ENCODE data around the gene PROP1. TPM values are rescaled to one million over a fixed set of nuclear protein-coding genes. Genes with fewer than 3 reads are reported as not detected.

The PROP1 gene
- total RNA-seq, 2 experiments from 2014 or later = not detected

GRCh38 chr5:177992466-177992865 is 3.6 kb downstream of the PROP1 start:
- H3K9me2 ChIP-seq (ENCODE audit: insufficient read depth, low read length) = no peaks in the 10 kb centered on the region
- no peak overlapping the region for H2AFZ ChIP-seq (ENCODE audit: low read length)
- intact Hi-C loops (cut with micrococcal nuclease; ENCODE audit: unreplicated experiment) = no loop called here
- ChIA-PET POLR2A (no interaction called here), CTCF (ENCODE audit: unreplicated experiment) (no interaction called here)
- TF ChIP-seq EZH2phosphoT487 (IDR thresholded peaks at IDR 0.05; ENCODE audit: borderline replicate concordance, low read depth, low read length) (no peak), CTCF (conservative IDR thresholded peaks at IDR 0.05; ENCODE audit: low read length) (no peak)
- H3K9me3 ChIP-seq (ENCODE audit: low read length) = no peaks in the 10 kb centered on the region
- no peaks in the 10 kb centered on the region for H3K36me3 ChIP-seq (ENCODE audit: insufficient read depth, low read length)
- no peak for DNase-seq (ENCODE audit: low spot score)
- no peak overlapping the region for H3K4me2 ChIP-seq (ENCODE audit: low read length)
- H3K4me1 ChIP-seq (ENCODE audit: insufficient read depth, low read length, poor library complexity, severe bottlenecking) = peaks cover 6% of the 10 kb centered on the region
- no TSS peak for BruUV-seq (replicated peaks)
- H4K20me1 ChIP-seq (ENCODE audit: insufficient read depth, low read length) = no peaks in the 10 kb centered on the region
- no peak overlapping the region for H3K4me3 ChIP-seq (ENCODE audit: low read depth, low read length, poor library complexity, severe bottlenecking)
- no peak overlapping the region for H3K27ac ChIP-seq (ENCODE audit: low read depth, low read length, poor library complexity, severe bottlenecking)
- no peaks in the 10 kb centered on the region for H3K79me2 ChIP-seq (ENCODE audit: insufficient read depth, low read depth, low read length)

GRCh38 chr5:177988989-177989625 is 6.9 kb downstream of the PROP1 start:
- intact Hi-C loops (cut with micrococcal nuclease; ENCODE audit: unreplicated experiment) = no loop called here
- H3K4me1 ChIP-seq (ENCODE audit: insufficient read depth, low read length, poor library complexity, severe bottlenecking) = no peaks in the 10 kb centered on the region
- no peaks in the 10 kb centered on the region for H3K9me2 ChIP-seq (ENCODE audit: insufficient read depth, low read length)
- ChIA-PET POLR2A (interaction anchor here (0.6 kb wide), 1 partner anchor 78 kb away, joined by 5 read pairs; no protein-coding TSS in a partner anchor), CTCF (ENCODE audit: unreplicated experiment) (no interaction called here)
- no peaks in the 10 kb centered on the region for H4K20me1 ChIP-seq (ENCODE audit: insufficient read depth, low read length)
- H3K9me3 ChIP-seq (ENCODE audit: low read length) = no peaks in the 10 kb centered on the region
- no peaks in the 10 kb centered on the region for H3K79me2 ChIP-seq (ENCODE audit: insufficient read depth, low read depth, low read length)
- TF ChIP-seq CTCF (conservative IDR thresholded peaks at IDR 0.05; ENCODE audit: low read length) (no peak), EZH2phosphoT487 (IDR thresholded peaks at IDR 0.05; ENCODE audit: borderline replicate concordance, low read depth, low read length) (no peak)
- BruUV-seq (replicated peaks) = no TSS peak
- H3K4me2 ChIP-seq (ENCODE audit: low read length) = no peak overlapping the region
- no peak overlapping the region for H2AFZ ChIP-seq (ENCODE audit: low read length)
- no peak overlapping the region for H3K4me3 ChIP-seq (ENCODE audit: low read depth, low read length, poor library complexity, severe bottlenecking)
- DNase-seq (ENCODE audit: low spot score) = no peak
- no peaks in the 10 kb centered on the region for H3K36me3 ChIP-seq (ENCODE audit: insufficient read depth, low read length)
- H3K27ac ChIP-seq (ENCODE audit: low read depth, low read length, poor library complexity, severe bottlenecking) = no peak overlapping the region

- Histone ChIP-seq H3K4me2 (ENCODE audit: low read length) (no peak overlapping the region), H3K9me3 (ENCODE audit: low read length) (no peaks in the 10 kb centered on the region), H3K79me2 (ENCODE audit: insufficient read depth, low read depth, low read length) (no peaks in the 10 kb centered on the region), H3K9me2 (ENCODE audit: insufficient read depth, low read length) (no peaks in the 10 kb centered on the region), H3K4me1 (ENCODE audit: insufficient read depth, low read length, poor library complexity, severe bottlenecking) (peaks cover 3% of the 10 kb centered on the region), H2AFZ (ENCODE audit: low read length) (no peak overlapping the region), H3K36me3 (ENCODE audit: insufficient read depth, low read length) (no peaks in the 10 kb centered on the region), H4K20me1 (ENCODE audit: insufficient read depth, low read length) (no peaks in the 10 kb centered on the region), H3K27ac (ENCODE audit: low read depth, low read length, poor library complexity, severe bottlenecking) (no peak overlapping the region), H3K4me3 (ENCODE audit: low read depth, low read length, poor library complexity, severe bottlenecking) (no peak overlapping the region)
- POLR2A ChIA-PET = no interaction called here
- no peak for DNase-seq (ENCODE audit: low spot score)
- CTCF ChIA-PET (ENCODE audit: unreplicated experiment) = no interaction called here
- intact Hi-C loops (cut with micrococcal nuclease; ENCODE audit: unreplicated experiment) = no loop called here
- no TSS peak for BruUV-seq (replicated peaks)
- TF ChIP-seq CTCF (conservative IDR thresholded peaks at IDR 0.05; ENCODE audit: low read length) = no peak
- TF ChIP-seq EZH2phosphoT487 (IDR thresholded peaks at IDR 0.05; ENCODE audit: borderline replicate concordance, low read depth, low read length) = no peak
Observed at GRCh38 chr5:177987326-177987725, 8.7 kb downstream of the PROP1 start.

All from OCI-LY7 (cell line).